ENCODE results near the gene C15orf40.

DNA sequence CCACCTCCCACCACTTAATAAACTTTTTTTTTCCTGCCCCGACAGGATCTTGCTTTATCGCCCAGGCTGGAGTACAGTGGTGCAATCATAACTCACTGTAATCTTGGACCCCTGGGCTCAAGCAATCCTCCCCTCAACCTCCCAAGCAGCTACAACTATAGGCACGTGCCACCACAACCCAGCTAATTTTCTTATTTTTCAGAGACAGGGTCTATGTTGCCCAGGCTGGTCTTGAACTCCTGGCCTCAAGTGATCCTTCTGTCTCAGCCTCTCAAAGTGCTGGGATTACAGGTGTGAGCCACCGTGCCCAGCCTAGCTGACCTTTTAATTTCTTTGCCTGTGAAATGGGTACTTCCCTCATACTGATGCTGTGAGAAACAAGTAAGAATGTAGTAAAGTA, 3.9 kb upstream of the C15orf40 start:
- TF ChIP-seq, protein P1, sequence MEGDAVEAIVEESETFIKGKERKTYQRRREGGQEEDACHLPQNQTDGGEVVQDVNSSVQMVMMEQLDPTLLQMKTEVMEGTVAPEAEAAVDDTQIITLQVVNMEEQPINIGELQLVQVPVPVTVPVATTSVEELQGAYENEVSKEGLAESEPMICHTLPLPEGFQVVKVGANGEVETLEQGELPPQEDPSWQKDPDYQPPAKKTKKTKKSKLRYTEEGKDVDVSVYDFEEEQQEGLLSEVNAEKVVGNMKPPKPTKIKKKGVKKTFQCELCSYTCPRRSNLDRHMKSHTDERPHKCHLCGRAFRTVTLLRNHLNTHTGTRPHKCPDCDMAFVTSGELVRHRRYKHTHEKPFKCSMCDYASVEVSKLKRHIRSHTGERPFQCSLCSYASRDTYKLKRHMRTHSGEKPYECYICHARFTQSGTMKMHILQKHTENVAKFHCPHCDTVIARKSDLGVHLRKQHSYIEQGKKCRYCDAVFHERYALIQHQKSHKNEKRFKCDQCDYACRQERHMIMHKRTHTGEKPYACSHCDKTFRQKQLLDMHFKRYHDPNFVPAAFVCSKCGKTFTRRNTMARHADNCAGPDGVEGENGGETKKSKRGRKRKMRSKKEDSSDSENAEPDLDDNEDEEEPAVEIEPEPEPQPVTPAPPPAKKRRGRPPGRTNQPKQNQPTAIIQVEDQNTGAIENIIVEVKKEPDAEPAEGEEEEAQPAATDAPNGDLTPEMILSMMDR (IDR thresholded peaks at IDR 0.05; ENCODE audit: poor library complexity), result no peak
- TF ChIP-seq EZH2 (IDR thresholded peaks at IDR 0.05; ENCODE audit: borderline replicate concordance), result no peak
- TF ChIP-seq EZH2phosphoT487 (IDR thresholded peaks at IDR 0.05; ENCODE audit: low read depth, severe bottlenecking, unreplicated experiment), result no peak
